ENCODE data around the gene SYNC. TPM values are rescaled to one million over a fixed set of nuclear protein-coding genes. Genes with fewer than 3 reads are reported as not detected.
A peak's percentile ranks its signal among the peaks of the same experiment; 100 is the strongest.

The SYNC gene
- total and polyA plus RNA-seq, 2 of the 8 experiments (the other 6 are each of a cell fraction or from before 2014, with no cell fraction given): 0.06 to 0.17 TPM

- H4K8ac ChIP-seq (ENCODE audit: extremely low read depth, insufficient read depth, low read length): no peak overlapping the region
- H2BK12ac ChIP-seq (ENCODE audit: low read depth, low read length): peak overlapping the region; percentile 77; the same call in 1 of the 2 replicates
- H3K79me2 ChIP-seq (ENCODE audit: control insufficient read depth in 1 of 2, insufficient read depth in 2 of 2, low read length in 2 of 2): no peaks in the 10 kb centered on the region
- no peaks in the 10 kb centered on the region for H3K9me3 ChIP-seq (ENCODE audit: insufficient read depth in 2 of 2, low read depth in 1 of 2, low read length in 1 of 2)
- H3K23me2 ChIP-seq (ENCODE audit: low read depth, low read length): no peaks in the 10 kb centered on the region; the same call in 1 of the 2 replicates
- H3K4me2 ChIP-seq (ENCODE audit: insufficient read depth in 1 of 2, low read depth in 2 of 2, low read length in 2 of 2): peak overlapping the region; percentile 67 to 74
- H3K27ac ChIP-seq (ENCODE audit: low read depth, low read length): no peak overlapping the region
- H3K56ac ChIP-seq (replicated peaks; ENCODE audit: insufficient read length, low read depth, low read length): no peak overlapping the region
- H3K14ac ChIP-seq (ENCODE audit: insufficient read length): no peak overlapping the region
- DNase-seq (ENCODE audit: low read depth in 1 of 2, low spot score in 2 of 2) (no peak), FAIRE-seq (no peak)
- H4K5ac ChIP-seq (ENCODE audit: insufficient read length, low read depth, low read length): no peak overlapping the region
- peaks cover 5% of the 10 kb centered on the region; the same call in 1 of the 2 replicates for H3K79me1 ChIP-seq (ENCODE audit: low read depth, low read length)
- peak overlapping the region; percentile 80 for H2AK5ac ChIP-seq (ENCODE audit: low read depth, low read length)
- H4K91ac ChIP-seq (replicated peaks; ENCODE audit: insufficient read length, low read length): no peak overlapping the region
- no peak overlapping the region for H2AFZ ChIP-seq (ENCODE audit: low read length)
- H3K27me3 ChIP-seq (replicated peaks in 1 of 4; ENCODE audit: control insufficient read depth in 3 of 4, extremely low read depth in 1 of 4, insufficient read depth in 3 of 4, low read length in 3 of 4): peaks cover 0 to 12% (median 4%) of the 10 kb centered on the region in 4 experiments; a peak in 4 of 7 replicates
- ChIA-PET CTCF (ENCODE audit: partially characterized antibody) (interaction anchor here (0.9 kb wide), 1 partner anchor 29 kb away, joined by 3 read pairs; no protein-coding TSS in a partner anchor), POLR2A (ENCODE audit: partially characterized antibody) (interaction anchor here (0.6 to 2.5 kb wide), 4 partner anchors 13 to 116 kb away, joined by 3 to 12 read pairs (median 4); no protein-coding TSS in a partner anchor)
- peak overlapping the region; percentile 78; the same call in 1 of the 2 replicates for H3K18ac ChIP-seq (ENCODE audit: extremely low read depth, low read length)
- no peak overlapping the region for H2BK5ac ChIP-seq (ENCODE audit: low read depth, low read length)
- H3K9ac ChIP-seq (replicated peaks in 1 of 4; ENCODE audit: extremely low read depth in 1 of 4, low read depth in 3 of 4, low read length in 3 of 4): 0 out of 7 replicates have a peak overlapping the region, but pooled peaks of 1 of the 4 experiments have one; percentile 8
- 43% methylated on average over 10 of the region's 10 CpGs; no CpG with 5 or more reads in 1 of the 2 experiments for WGBS, 2 experiments (ENCODE audit: extremely low coverage in 1 of 2, insufficient coverage in 1 of 2, insufficient read length in 1 of 2, insufficient replicate concordance in 2 of 2, low coverage in 1 of 2, low lambda C conversion rate in 2 of 2, missing lambda C conversion rate in 1 of 2)
- peaks cover 11 to 34% (median 31%) of the 10 kb centered on the region in 4 experiments for H3K4me1 ChIP-seq (replicated peaks in 1 of 4; ENCODE audit: control insufficient read depth in 3 of 4, insufficient read depth in 4 of 4, low read length in 3 of 4)
- H2BK120ac ChIP-seq (replicated peaks; ENCODE audit: low read depth, low read length): peak overlapping the region; percentile 1
- H2BK15ac ChIP-seq (ENCODE audit: low read length): peak overlapping the region; percentile 99; the same call in 1 of the 2 replicates
- H3K23ac ChIP-seq (ENCODE audit: insufficient read length): no peak overlapping the region
- peak overlapping the region; percentile 32 for H3K4ac ChIP-seq (replicated peaks; ENCODE audit: insufficient read length, low read depth, low read length)
- peak overlapping the region; percentile 86 for H2BK20ac ChIP-seq (ENCODE audit: low read length)
- H4K20me1 ChIP-seq (replicated peaks in 1 of 2; ENCODE audit: control insufficient read depth in 1 of 2, insufficient read depth in 2 of 2, low read length in 2 of 2): no peaks in the 10 kb centered on the region
- H3K4me3 ChIP-seq (ENCODE audit: extremely low read depth in 1 of 4, insufficient read depth in 2 of 4, low read depth in 3 of 4, low read length in 4 of 4): peak overlapping the region; percentile 36 to 81 (median 62)
- no peaks in the 10 kb centered on the region for H3K36me3 ChIP-seq (ENCODE audit: control insufficient read depth in 2 of 4, insufficient read depth in 4 of 4, low read length in 3 of 4)
- no peak for TF ChIP-seq SIRT6 (IDR thresholded peaks at IDR 0.05; ENCODE audit: low read length)
- no peak for TF ChIP-seq USF2 (IDR thresholded peaks at IDR 0.05; ENCODE audit: low read length)
- no peak for TF ChIP-seq CHD2 (IDR thresholded peaks at IDR 0.05; ENCODE audit: low read length)
- no peak for TF ChIP-seq POU5F1 (IDR thresholded peaks at IDR 0.05; ENCODE audit: low read depth, low read length)
- no peak for TF ChIP-seq POLR2A (IDR thresholded peaks at IDR 0.05; ENCODE audit: control extremely low read depth in 1 of 2, low read depth in 2 of 2, low read length in 2 of 2)
- no peak for TF ChIP-seq NANOG (IDR thresholded peaks at IDR 0.05; ENCODE audit: insufficient read depth, low read depth, low read length, poor library complexity, severe bottlenecking)
- TF ChIP-seq YY1 (IDR thresholded peaks at IDR 0.05; ENCODE audit: low read depth, low read length): no peak
- no peak for TF ChIP-seq TEAD4 (IDR thresholded peaks at IDR 0.05; ENCODE audit: low read depth, low read length)
- no peak for TF ChIP-seq FOSL1 (IDR thresholded peaks at IDR 0.05; ENCODE audit: insufficient read depth, low read depth, low read length)
- TF ChIP-seq RXRA (IDR thresholded peaks at IDR 0.05; ENCODE audit: insufficient read depth, low read depth, low read length): no peak
- TF ChIP-seq TBP (IDR thresholded peaks at IDR 0.05; ENCODE audit: low read depth, low read length): no peak
Measured at GRCh38 chr1:32741059-32741412, 38.5 kb upstream of the SYNC start.
